Stomach (tissue), 4 donors: ENCODE results near the gene DMXL2.
"Not testable (repeated sequence)": the region's sequence is repeated elsewhere in the genome, so short reads cannot be mapped to it uniquely, and the experiment has no call there.

Experiments
- POLR2A ChIP-seq, 4 donors: fragments of 450-650 bp; IDR thresholded peaks; one replicate each; pipeline ENCODE4 v1.6.1; 2016; ENCODE audit warnings: antibody characterized with exemption in 4 of 4, control low read depth in 2 of 4, mild to moderate bottlenecking in 1 of 4, moderate library complexity in 1 of 4
- POLR2AphosphoS5 ChIP-seq, 3 donors: sonication (generic); formaldehyde crosslinking; IDR thresholded peaks; one replicate each; pipeline ENCODE4 v1.6.1; 2016; ENCODE audit warnings: antibody characterized with exemption in 3 of 3
- TF ChIP-seq, protein P1 (sequence below), 7 experiments: fragments of 450-650 bp in 4 of 7; fragments of 200-600 bp in 3 of 7; sonication (generic) in 3 of 7; IDR thresholded peaks; one replicate each; pipeline ENCODE4 v1.5.1; 2016 to 2019; ENCODE audit warnings: antibody characterized with exemption in 7 of 7, control low read depth in 2 of 7, mild to moderate bottlenecking in 1 of 7

DNA sequence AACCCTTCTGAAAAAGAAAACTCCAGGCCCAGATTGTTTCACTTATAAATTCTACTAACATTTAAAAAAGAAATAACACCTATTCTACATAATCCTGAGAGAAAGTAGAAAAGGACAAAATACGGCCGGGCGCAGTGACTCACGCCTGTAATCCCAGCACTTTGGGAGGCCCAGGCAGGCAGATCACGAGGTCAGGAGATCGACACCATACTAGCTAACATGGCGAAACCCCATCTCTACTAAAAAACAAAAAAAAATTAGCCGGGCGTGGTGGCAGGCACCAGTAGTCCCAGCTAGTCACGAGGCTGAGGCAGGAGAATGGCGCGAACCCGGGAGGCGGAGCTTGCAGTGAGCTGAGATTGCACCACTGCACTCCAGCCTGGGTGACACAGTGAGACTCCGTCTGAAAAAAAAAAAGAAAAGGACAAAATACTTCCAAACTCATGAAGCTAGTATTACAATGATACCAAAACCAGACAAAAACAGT is 19.1 kb downstream of the DMXL2 start:
- TF ChIP-seq POLR2AphosphoS5, POLR2A (IDR thresholded peaks at IDR 0.05): not testable (repeated sequence)
- TF ChIP-seq, protein P1, sequence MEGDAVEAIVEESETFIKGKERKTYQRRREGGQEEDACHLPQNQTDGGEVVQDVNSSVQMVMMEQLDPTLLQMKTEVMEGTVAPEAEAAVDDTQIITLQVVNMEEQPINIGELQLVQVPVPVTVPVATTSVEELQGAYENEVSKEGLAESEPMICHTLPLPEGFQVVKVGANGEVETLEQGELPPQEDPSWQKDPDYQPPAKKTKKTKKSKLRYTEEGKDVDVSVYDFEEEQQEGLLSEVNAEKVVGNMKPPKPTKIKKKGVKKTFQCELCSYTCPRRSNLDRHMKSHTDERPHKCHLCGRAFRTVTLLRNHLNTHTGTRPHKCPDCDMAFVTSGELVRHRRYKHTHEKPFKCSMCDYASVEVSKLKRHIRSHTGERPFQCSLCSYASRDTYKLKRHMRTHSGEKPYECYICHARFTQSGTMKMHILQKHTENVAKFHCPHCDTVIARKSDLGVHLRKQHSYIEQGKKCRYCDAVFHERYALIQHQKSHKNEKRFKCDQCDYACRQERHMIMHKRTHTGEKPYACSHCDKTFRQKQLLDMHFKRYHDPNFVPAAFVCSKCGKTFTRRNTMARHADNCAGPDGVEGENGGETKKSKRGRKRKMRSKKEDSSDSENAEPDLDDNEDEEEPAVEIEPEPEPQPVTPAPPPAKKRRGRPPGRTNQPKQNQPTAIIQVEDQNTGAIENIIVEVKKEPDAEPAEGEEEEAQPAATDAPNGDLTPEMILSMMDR (IDR thresholded peaks at IDR 0.05): not testable (repeated sequence)
